Measurements from ENCODE around the gene ATF2. TPM values are rescaled to one million over a fixed set of nuclear protein-coding genes. Genes with fewer than 3 reads are reported as not detected.

The ATF2 gene
- total RNA-seq, 4 donors from 2014 or later = 36.5 to 48.6 (median 43.5) TPM

DNA sequence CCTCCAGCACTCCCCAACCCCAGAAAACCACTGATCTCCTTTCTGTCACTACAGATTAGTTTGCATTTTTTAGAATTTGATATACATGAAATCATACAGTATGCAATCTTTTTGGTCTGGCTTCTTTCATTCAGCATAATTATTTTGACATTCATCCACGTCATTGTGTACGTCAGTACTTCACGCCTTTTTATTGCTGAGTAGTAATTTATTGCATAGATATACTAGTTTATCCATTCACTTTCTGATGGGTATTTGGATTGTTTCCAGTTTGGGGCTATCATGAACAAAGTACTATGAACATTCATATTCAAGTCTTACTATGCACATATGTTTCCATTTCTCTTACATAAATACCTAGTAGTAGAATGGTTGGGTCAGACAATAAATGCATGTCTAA is 142.8 kb downstream of the ATF2 start:
- H3K27ac ChIP-seq (replicated peaks in 1 of 4) = no peak overlapping the region
- no peaks in the 10 kb centered on the region for H3K9me3 ChIP-seq
- WGBS = 86% methylated on average over 3 of the region's 3 CpGs
- TF ChIP-seq, protein P1, sequence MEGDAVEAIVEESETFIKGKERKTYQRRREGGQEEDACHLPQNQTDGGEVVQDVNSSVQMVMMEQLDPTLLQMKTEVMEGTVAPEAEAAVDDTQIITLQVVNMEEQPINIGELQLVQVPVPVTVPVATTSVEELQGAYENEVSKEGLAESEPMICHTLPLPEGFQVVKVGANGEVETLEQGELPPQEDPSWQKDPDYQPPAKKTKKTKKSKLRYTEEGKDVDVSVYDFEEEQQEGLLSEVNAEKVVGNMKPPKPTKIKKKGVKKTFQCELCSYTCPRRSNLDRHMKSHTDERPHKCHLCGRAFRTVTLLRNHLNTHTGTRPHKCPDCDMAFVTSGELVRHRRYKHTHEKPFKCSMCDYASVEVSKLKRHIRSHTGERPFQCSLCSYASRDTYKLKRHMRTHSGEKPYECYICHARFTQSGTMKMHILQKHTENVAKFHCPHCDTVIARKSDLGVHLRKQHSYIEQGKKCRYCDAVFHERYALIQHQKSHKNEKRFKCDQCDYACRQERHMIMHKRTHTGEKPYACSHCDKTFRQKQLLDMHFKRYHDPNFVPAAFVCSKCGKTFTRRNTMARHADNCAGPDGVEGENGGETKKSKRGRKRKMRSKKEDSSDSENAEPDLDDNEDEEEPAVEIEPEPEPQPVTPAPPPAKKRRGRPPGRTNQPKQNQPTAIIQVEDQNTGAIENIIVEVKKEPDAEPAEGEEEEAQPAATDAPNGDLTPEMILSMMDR (IDR thresholded peaks at IDR 0.05) = no peak
- TF ChIP-seq POLR2AphosphoS5 (IDR thresholded peaks at IDR 0.05) (no peak), POLR2A (IDR thresholded peaks at IDR 0.05; ENCODE audit: low read depth) (no peak), EP300 (IDR thresholded peaks at IDR 0.05) (no peak)
- intact Hi-C loops (cut with DNase I) = no loop called here
- no peak overlapping the region for H3K4me3 ChIP-seq
- H3K4me1 ChIP-seq = peaks cover 0 to 12% (median 2%) of the 10 kb centered on the region in 4 donors
- DNase-seq (ENCODE audit: extremely low spot score) = no peak
- no peaks in the 10 kb centered on the region for H3K36me3 ChIP-seq
- no peaks in the 10 kb centered on the region for H3K27me3 ChIP-seq

DNA sequence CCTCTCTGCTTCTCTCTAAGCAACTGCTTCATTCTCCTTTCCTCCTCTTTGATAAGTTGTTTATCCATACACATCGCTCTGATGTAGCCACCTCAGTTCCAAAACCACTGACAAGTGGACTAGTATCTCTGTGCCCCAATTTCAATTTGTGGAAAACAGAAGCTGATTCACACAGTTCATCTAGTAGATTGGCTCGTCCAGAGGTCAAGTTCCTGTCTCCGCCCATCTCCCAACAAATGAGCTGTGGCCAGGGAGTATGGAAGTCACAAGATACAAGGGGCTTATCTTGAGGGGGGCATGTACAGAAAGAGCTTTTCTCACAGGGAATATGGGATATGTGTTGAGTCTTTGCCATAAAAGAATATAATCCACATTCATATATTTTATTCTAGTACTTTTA is 145.1 kb downstream of the ATF2 start:
- no peaks in the 10 kb centered on the region for H3K27me3 ChIP-seq
- TF ChIP-seq, protein P1 (IDR thresholded peaks at IDR 0.05) = no peak
- TF ChIP-seq POLR2AphosphoS5 (IDR thresholded peaks at IDR 0.05) (no peak), EP300 (IDR thresholded peaks at IDR 0.05) (no peak)
- intact Hi-C loops (cut with DNase I) = no loop called here
- H3K9me3 ChIP-seq = no peaks in the 10 kb centered on the region
- H3K4me3 ChIP-seq = no peak overlapping the region
- no peaks in the 10 kb centered on the region for H3K36me3 ChIP-seq
- peaks cover 0 to 3% (median under 1%) of the 10 kb centered on the region in 4 donors for H3K4me1 ChIP-seq
- no peak overlapping the region for H3K27ac ChIP-seq (replicated peaks in 1 of 4)
- DNase-seq (ENCODE audit: extremely low spot score) = no peak
- WGBS = 81% methylated on average over 3 of the region's 3 CpGs

Small RNA genes within 50 kb of the gene (small RNA-seq; reads per million reads assigned to genes)
- 0 reads per million in 3 donors for gene MIR933
- gene RF02271 = 0 reads per million in 3 donors
- gene RNU6-1290P = 0 reads per million in 3 donors
- gene RNU6-763P = 0 reads per million in 3 donors

Other genes starting within 250 kb of the ATF2 start
- gene CHN1, start 162.8 kb downstream of the ATF2 start, total RNA-seq = 10 to 100 TPM; 23.2 to 32.3 (median 29.8) TPM
- gene ATP5MC3, start 13.5 kb upstream of the ATF2 start, total RNA-seq = 100 to 1,000 TPM; 123 to 141 (median 133) TPM